HG02870 (cell line): ENCODE results near the gene SKIC2.
"Not testable (repeated sequence)": the region's sequence is repeated elsewhere in the genome, so short reads cannot be mapped to it uniquely, and the experiment has no call there.

Experiments
- ATAC-seq: cut with Tn5 transposase; IDR thresholded peaks from one replicate; pipeline ENCODE4 v1.9.1; 2021; ENCODE audit warnings: mild to moderate bottlenecking, moderate library complexity; ENCODE audit not compliant: unreplicated experiment

SKIC2 gene

DNA sequence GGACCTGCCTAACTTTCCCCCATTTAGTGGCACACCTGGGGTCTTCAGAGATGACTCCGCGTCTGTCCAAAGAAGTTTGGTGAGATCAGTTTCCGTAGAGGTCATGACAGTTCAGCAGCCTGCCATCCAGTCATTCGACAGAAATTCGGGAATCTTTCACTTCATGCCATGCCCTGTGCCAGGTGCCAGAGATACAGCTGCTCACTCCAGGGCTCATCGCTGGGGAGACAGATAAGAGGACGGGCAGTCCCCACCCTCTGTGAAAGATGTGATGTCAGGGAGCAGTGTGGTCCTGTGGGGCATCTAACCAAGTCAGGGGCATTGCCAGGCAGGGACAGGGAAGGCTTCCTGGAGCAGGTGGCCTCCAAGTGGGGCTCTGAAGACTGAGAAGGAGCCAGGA, 44.3 kb downstream of the SKIC2 start:
- not testable (repeated sequence) for ATAC-seq

DNA sequence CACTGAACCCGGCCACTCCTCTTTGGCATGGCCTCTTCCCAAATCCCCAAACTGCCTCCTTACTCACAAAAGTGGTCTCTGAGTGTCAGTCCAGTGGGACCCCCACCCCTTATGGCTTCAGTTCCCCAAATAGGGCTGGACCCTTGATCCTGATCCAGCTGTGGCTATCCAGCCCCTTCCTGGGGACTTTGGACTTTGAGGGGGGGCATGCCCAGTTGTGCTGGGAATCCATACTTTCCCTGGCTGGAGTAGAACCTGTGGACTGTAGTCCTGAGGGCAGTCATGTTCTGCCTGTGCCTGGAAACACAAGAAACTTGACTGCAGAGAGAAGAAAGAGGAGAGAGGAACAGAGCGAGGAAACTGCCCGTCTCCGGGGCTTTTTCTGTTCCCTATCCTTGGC, 45.4 kb downstream of the SKIC2 start:
- ATAC-seq: not testable (repeated sequence)

DNA sequence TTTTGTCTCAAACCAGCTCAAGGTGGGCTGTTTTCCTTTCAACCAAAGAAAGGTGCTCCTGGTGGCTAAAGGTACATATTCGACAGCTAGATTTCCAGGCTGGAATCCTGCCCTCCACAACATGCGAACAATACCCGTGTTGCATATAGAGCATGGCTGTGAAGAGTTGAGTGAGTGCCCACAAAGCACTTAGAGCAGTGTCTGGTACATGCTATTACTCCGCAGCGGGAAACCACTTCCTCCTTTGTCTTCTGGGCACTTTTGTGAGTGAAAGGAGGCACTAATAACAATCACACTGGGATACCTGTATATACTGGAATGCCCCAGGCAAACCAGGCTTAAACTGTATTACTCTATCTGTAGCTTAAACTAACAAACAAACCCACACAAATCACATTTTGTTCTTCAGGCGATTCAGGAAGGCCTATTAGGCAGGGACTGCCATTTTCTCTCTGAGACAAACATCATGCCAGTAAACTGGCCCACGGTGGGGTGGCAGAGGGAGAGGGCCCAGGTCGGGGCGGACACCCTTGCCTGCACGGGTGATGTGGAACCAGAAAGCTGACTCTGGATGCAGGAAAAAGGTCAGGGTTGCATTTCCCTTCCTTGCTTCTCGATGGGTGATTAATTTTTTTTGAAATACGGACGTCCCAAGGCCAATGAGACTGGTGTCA, 46.0 kb downstream of the SKIC2 start:
- not testable (repeated sequence) for ATAC-seq

DNA sequence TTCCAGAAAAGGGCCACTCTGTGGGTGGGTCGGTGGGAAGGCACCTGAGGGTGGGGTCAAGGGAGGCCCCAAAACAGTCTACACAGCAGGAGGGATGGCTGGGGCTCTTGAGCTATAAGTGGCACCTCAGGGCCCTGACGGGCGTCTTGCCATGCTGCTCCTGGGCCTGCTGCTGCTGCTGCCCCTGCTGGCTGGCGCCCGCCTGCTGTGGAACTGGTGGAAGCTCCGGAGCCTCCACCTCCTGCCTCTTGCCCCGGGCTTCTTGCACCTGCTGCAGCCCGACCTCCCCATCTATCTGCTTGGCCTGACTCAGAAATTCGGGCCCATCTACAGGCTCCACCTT, 46.5 kb downstream of the SKIC2 start:
- ATAC-seq: not testable (repeated sequence)

DNA sequence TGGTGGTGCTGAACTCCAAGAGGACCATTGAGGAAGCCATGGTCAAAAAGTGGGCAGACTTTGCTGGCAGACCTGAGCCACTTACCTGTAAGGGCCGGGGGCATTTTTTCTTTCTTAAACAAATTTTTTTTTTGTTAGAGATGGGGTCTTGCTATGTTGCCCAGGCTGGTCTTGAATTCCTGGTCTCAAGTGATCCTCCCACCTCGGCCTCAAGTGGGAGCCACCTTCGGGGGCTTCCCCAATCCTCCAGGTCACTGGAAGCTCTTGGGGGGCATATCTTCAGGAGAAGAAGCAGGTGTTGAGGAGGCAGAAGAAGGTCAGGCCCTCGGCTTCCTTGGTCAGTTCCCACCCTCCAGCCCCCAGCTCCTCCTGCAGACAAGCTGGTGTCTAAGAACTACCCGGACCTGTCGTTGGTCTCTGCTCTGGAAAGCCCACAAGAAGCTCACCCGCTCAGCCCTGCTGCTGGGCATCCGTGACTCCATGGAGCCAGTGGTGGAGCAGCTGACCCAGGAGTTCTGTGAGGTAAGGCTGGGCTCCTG, 47.1 kb downstream of the SKIC2 start:
- ATAC-seq: not testable (repeated sequence)

DNA sequence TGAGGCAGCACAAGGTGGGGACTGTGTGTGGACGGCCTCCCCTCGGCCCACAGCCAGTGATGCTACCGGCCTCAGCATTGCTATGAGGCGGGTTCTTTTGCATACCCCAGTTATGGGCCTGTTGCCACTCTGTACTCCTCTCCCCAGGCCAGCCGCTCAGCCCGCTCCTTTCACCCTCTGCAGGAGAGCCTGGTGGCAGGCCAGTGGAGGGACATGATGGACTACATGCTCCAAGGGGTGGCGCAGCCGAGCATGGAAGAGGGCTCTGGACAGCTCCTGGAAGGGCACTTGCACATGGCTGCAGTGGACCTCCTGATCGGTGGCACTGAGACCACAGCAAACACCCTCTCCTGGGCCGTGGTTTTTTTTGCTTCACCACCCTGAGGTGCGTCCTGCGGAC, 48.1 kb downstream of the SKIC2 start:
- ATAC-seq: not testable (repeated sequence)

DNA sequence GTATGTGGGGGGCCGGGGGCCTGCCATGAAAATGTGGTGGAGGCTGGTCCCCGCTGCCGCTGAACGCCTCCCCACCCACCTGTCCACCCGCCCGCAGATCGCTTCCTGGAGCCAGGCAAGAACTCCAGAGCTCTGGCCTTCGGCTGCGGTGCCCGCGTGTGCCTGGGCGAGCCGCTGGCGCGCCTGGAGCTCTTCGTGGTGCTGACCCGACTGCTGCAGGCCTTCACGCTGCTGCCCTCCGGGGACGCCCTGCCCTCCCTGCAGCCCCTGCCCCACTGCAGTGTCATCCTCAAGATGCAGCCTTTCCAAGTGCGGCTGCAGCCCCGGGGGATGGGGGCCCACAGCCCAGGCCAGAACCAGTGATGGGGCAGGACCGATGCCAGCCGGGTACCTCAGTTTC, 49.1 kb downstream of the SKIC2 start:
- not testable (repeated sequence) for ATAC-seq

DNA sequence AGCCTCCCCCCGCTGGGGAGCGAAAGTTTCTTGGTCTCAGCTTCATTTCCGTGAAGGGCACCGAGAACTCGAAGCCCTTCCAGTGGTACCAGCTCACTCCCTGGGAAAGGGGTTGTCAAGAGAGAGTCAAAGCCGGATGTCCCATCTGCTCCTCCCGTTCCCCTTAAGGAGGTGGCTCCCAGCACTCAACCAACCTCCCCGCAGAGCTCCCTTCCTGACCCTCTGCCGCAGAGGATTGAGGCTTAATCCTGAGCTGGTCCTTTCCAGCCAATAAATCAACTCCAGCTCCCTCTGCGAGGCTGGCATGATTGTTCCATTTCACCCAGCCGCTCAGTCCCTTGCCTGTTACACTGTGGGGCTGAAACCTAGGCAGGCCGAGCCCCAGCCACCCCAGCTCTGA, 49.6 kb downstream of the SKIC2 start:
- not testable (repeated sequence) for ATAC-seq

DNA sequence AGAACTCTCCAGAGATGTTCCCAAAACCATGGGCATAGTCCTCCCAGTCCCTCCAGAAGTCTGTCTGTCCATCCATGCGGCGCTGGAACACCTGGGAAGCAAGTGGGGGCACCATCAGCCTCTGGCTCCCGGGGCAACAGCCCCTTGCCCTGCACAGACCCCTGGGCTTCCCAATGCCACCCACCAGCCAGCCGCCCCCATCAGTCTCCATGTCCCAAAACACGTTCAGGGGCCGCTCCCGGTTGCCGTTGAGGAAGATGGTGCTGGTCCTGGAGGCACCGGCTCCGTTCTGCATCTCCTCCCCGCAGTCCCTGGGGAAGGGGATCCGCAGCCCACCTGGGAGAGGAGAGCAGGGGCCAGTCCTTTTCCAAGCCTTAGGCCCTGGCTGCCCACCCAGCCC, 50.6 kb downstream of the SKIC2 start:
- not testable (repeated sequence) for ATAC-seq

DNA sequence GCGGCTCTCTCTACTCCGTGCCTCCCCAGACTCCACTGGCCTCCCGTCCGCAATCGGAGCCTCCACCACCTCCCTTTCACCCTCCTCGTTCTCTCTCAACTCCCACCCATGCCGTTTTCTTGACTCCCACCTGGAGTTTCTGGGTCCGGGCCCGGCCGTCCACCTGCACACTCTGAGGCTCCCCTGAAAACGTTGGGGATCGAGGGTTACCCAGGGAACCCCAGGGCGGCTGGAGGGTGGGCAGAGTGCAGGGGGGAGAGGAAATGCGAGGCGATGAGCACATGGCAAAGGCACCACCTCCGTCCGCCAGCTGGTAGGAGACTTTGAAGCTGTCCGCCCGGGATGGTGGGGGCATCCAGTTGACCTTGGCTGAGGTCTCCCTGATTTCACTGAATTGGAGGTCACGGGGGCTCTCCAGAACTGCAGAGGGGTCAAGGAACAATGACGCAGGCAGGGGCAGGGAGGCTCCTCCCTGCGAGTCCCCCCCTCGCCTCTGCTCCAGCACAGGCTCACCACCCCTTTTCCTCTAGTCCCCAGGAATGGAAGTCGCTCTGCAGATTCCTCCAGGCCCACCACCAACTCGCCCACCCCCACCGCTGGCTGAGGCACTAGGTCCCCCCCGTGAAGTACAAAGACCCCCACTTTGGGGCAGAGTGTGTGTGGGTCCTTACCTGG, 52.0 kb downstream of the SKIC2 start:
- ATAC-seq: not testable (repeated sequence)

DNA sequence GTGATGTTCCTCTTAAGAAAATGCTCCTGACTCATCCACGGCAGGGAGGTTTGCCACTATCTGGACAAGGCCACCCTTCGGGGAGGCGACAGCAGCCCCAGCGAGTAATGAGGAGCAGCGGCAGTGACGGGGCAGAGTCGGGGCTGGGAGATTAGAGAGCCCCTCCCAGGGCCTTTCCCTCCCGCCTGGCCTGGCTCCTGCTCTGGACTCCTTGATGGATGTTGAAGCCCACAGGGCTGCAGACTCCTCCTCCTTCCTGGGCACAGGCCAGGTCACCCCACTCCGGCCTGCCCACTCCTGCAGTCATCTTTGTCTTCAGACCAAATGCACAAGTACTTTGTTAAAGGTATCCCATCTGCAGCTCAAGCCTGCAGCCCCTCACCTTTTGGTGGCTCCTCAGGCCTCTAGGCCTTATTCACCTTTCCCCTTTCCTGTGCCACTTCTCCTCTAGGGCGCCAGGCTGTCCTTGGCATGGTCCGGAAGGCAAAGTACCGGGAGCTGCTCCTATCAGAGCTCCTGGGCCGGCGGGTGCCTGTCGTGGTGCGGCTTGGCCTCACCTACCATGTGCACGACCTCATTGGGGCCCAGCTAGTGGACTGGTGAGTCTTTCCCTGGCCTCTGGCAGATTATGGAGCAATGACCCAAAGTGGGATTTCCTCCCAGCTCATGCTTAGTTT, 54.1 kb downstream of the SKIC2 start:
- not testable (repeated sequence) for ATAC-seq

DNA sequence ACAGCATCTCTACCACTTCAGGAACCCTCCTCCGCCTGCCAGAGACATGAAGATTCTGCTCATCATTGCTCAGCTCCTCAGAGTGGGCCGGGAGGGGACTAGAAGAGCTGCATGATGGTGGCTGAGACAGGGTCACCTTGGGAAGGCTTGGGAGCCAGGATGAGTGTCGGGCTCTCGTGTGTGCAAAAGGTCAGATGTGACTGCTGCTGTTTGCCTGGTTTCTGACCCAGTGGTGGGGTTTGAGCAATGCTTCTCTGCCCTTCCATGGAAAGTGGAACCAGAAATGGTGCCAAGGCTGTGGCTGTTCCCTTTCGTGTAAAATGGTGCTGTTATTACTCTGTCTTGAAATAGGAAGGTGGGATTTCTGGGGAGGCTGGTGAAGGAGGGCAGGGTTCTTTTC, 54.8 kb downstream of the SKIC2 start:
- not testable (repeated sequence) for ATAC-seq

DNA sequence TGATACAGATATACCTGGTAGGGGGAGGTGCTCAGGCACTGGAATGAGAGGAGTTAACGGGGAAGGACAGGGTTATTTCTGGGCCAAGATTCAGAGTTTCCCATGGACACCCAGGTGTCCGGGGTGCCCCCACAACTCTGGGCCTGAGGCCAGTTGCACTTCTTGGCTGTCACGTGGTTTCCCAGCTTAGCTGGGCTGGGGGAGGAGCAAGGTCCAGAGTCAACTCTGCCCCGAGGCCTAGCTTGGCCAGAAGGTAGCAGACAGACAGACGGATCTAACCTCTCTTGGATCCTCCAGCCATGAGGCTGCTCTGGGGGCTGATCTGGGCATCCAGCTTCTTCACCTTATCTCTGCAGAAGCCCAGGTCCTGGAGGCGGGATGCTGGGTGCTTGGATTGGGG, 55.6 kb downstream of the SKIC2 start, which contains the start of gene C4B:
Gene C4B, plus strand, starts transcription at position 249 of the 400 bp plus-strand sequence. Its CDS starts 51 bp downstream, at position 300.
- not testable (repeated sequence) for ATAC-seq
